GM21619 (cell line): Measurements from ENCODE around the gene TNS1.
A peak's percentile ranks its signal among the peaks of the same experiment; 100 is the strongest.
"Not testable (repeated sequence)": the region's sequence is repeated elsewhere in the genome, so short reads cannot be mapped to it uniquely, and the experiment has no call there.

ENCODE experiments used
- ATAC-seq: cut with Tn5 transposase; IDR thresholded peaks from one replicate; pipeline ENCODE4 v1.9.1; 2021; ENCODE audit not compliant: unreplicated experiment

The TNS1 gene

GRCh38 chr2:218002845-218003180 lies at the start of gene TNS1:
TSS of gene TNS1 (minus strand) at chr2:218002995. CDS start at chr2:218002872, 123 bp downstream.
- ATAC-seq: no peak

- no peak for ATAC-seq
These were observed 49.1 kb upstream of the TNS1 start for GRCh38 chr2:218051903-218052302.

GRCh38 chr2:218047536-218048225 lies 44.9 kb upstream of the TNS1 start:
- ATAC-seq: no peak

GRCh38 chr2:218046238-218046637 lies 43.4 kb upstream of the TNS1 start:
- ATAC-seq: peak; percentile 84

GRCh38 chr2:218044599-218044998 lies 41.8 kb upstream of the TNS1 start:
- ATAC-seq: not testable (repeated sequence)

- ATAC-seq: no peak
These were observed 40.9 kb upstream of the TNS1 start for GRCh38 chr2:218043701-218044109.

- no peak for ATAC-seq
These were observed 40.3 kb upstream of the TNS1 start for GRCh38 chr2:218043100-218043499.

- ATAC-seq: no peak
These were observed 38.7 kb upstream of the TNS1 start for GRCh38 chr2:218041302-218042168.

- ATAC-seq: no peak
These were observed 38.1 kb upstream of the TNS1 start for GRCh38 chr2:218040883-218041282.

- ATAC-seq: no peak
These were observed 36.4 kb upstream of the TNS1 start for GRCh38 chr2:218039171-218039570.

GRCh38 chr2:218036371-218036770 lies 33.6 kb upstream of the TNS1 start:
- ATAC-seq: no peak

GRCh38 chr2:218035463-218036100 lies 32.8 kb upstream of the TNS1 start:
- ATAC-seq: no peak

GRCh38 chr2:218034497-218035213 lies 31.9 kb upstream of the TNS1 start:
- ATAC-seq: peak; percentile 87

GRCh38 chr2:218033590-218034496 lies 31.0 kb upstream of the TNS1 start:
- no peak for ATAC-seq

GRCh38 chr2:218033208-218033589 lies 30.4 kb upstream of the TNS1 start:
- no peak for ATAC-seq

GRCh38 chr2:218032336-218033171 lies 29.8 kb upstream of the TNS1 start:
- no peak for ATAC-seq

GRCh38 chr2:218031771-218032257 lies 29.0 kb upstream of the TNS1 start:
- ATAC-seq: no peak

GRCh38 chr2:218031261-218031660 lies 28.5 kb upstream of the TNS1 start:
- no peak for ATAC-seq
